Measurements from ENCODE around the gene AOPEP. TPM values are rescaled to one million over a fixed set of nuclear protein-coding genes. Genes with fewer than 3 reads are reported as not detected.

The AOPEP gene
- total and polyA plus RNA-seq, 3 donors from 2014 or later, result 31.4 to 95.0 (median 80.4) TPM

DNA sequence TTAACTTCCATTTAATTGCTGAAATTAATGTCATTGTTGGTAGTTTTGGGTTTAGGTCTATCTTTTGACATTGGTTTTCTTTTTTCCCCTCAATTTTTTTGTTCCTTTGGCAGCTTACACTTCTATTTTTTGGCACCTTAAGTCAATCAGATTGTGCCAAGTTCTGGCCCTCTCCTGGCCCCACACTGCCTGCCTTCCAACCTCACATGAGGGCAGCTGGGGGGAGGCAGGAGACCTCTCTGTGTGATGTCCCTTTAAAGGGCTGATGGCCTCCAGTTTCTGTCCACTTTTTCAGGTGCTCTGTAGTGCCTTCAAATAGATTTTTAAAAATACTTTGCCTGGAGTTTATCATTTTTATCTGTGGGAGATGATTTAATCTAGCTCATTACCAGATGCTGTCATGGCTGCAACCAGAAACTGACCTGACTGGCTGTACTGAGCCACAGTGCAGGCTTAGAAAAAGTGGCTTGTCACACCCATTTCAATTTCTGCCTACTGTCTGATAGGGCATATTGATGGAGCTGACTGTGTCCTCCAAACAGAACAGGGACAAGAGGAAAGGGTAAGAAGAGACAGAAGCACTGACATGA lies 394.4 kb downstream of the AOPEP start:
- Histone ChIP-seq H3K36me3 (ENCODE audit: low read depth, missing control alignments) (no peaks in the 10 kb centered on the region), H3K4me3 (no peak overlapping the region), H3K27me3 (no peaks in the 10 kb centered on the region), H3K9me3 (no peaks in the 10 kb centered on the region), H3K27ac (no peak overlapping the region), H3K4me1 (no peaks in the 10 kb centered on the region)
- TF ChIP-seq POLR2A (IDR thresholded peaks at IDR 0.05) (no peak), CTCF (IDR thresholded peaks at IDR 0.05) (no peak)
- DNase-seq, result no peak
- intact Hi-C loops (cut with DNase I; ENCODE audit: low total_unique reads), result loop anchor here (10.0 kb wide), 1 partner anchor 336 kb away; no protein-coding TSS in a partner anchor

DNA sequence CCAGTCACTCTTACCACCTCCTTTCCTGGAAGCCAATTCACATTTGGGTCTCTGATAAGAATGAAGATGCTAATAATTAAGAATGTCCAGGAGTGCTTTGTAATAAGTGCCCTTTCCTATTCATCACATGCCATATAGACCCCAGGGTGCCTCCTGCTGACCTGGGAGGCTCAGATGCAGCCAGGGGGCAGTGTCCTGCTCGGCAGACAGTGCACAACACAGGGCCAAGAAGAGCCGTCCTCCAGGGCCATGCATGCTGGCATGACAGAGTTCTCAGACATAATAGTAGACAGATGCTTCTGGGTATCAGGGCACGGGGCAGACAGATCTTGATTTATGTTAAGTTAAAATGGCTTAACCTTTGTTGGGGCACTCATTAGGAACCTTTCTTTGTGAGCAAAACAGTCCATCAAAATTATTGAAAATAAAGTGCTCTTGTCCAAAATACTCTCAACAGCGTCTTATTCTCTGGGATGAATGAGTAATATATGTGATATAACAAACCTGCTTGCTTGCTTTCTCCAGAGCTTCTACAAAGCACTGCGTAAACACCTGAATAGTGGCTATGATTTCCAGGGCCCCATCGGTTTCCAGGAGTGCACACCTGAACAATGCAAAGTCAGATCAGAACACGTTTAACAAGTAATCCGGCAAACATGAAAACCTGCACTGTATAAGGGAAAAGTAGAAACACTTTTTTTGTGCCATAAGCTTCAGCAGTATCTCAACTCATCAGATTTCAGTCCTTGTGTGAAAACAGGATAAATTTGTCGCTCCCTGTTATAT lies 398.3 kb downstream of the AOPEP start:
- Histone ChIP-seq H3K36me3 (ENCODE audit: low read depth, missing control alignments) (no peaks in the 10 kb centered on the region), H3K27ac (no peak overlapping the region), H3K9me3 (no peaks in the 10 kb centered on the region), H3K27me3 (no peaks in the 10 kb centered on the region), H3K4me1 (peaks cover 5% of the 10 kb centered on the region), H3K4me3 (no peak overlapping the region)
- 83 to 91% methylated on average over 9 of the region's 9 CpGs for WGBS, 2 donors
- no peak for DNase-seq
- intact Hi-C loops (cut with DNase I; ENCODE audit: low total_unique reads), result loop anchor here (5.0 to 10.0 kb wide), 2 partner anchors 340 to 447 kb away; no protein-coding TSS in a partner anchor
- peak in 1 of 3 experiments; percentile 10 for TF ChIP-seq CTCF (IDR thresholded peaks at IDR 0.05)
- no peak for TF ChIP-seq POLR2A (IDR thresholded peaks at IDR 0.05)

DNA sequence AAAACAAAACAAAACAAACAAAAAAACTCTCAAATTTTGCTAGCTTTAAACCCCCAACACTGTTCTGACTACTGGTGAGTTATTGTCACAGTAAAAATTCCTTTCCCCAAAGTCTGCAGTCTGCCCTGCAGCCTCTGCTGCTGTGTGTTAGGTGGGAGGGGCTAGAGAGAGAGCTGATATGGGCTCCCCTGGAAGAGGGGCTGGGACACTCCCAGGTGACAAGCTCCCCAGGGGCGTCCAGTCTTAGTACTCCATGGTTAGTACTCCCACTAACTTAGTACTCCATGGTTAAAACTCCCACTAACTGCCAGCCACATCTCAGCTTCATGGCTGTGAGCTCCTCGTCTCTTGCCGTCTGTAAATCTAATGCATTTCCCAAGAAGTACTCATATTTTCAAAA lies 399.2 kb downstream of the AOPEP start:
- 72 to 81% methylated on average over 3 of the region's 3 CpGs for WGBS, 2 donors
- H3K27me3 ChIP-seq, result no peaks in the 10 kb centered on the region
- no peak for DNase-seq
- H3K36me3 ChIP-seq (ENCODE audit: low read depth, missing control alignments), result no peaks in the 10 kb centered on the region
- no peaks in the 10 kb centered on the region for H3K9me3 ChIP-seq
- intact Hi-C loops (cut with DNase I; ENCODE audit: low total_unique reads), result loop anchor here (5.0 to 10.0 kb wide), 2 partner anchors 341 to 448 kb away; no protein-coding TSS in a partner anchor
- peaks cover 10% of the 10 kb centered on the region for H3K4me1 ChIP-seq
- H3K27ac ChIP-seq, result no peak overlapping the region
- TF ChIP-seq POLR2A (IDR thresholded peaks at IDR 0.05) (no peak), CTCF (IDR thresholded peaks at IDR 0.05) (no peak)
- no peak overlapping the region for H3K4me3 ChIP-seq

DNA sequence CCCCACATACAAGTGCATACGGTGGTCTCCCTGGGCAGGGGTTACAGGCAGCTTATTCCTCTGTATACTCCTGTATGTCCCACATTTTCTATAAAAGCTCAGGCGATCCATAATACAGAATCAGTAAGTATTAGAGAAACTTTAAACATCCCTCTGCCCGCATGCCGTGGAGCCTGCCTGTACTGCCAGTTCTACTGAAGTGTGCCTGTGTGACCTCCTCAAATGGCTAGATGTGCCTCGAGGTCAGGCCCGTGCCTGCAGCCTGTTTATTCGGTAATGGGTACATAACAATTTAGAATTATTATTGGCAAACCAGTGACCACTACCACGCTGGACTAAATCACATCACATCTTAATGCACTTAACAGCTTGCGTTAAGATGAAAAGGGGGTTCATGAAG lies 400.2 kb downstream of the AOPEP start:
- H3K4me1 ChIP-seq, result peaks cover 13% of the 10 kb centered on the region
- intact Hi-C loops (cut with DNase I; ENCODE audit: low total_unique reads), result loop anchor here (5.0 to 10.0 kb wide), 2 partner anchors 342 to 449 kb away; no protein-coding TSS in a partner anchor
- no peaks in the 10 kb centered on the region for H3K9me3 ChIP-seq
- no peaks in the 10 kb centered on the region for H3K27me3 ChIP-seq
- peak overlapping the region in 1 of 2 donors; percentile 37 for H3K4me3 ChIP-seq
- WGBS, 2 donors, result 60 to 66% methylated on average over 9 of the region's 9 CpGs
- no peak for DNase-seq
- H3K36me3 ChIP-seq (ENCODE audit: low read depth, missing control alignments), result no peaks in the 10 kb centered on the region
- TF ChIP-seq POLR2A (IDR thresholded peaks at IDR 0.05), result no peak
- TF ChIP-seq CTCF (IDR thresholded peaks at IDR 0.05), result no peak
- peak overlapping the region in 1 of 2 donors; percentile 65 for H3K27ac ChIP-seq

All from testis (tissue), 3 donors.